ENCODE measurements around the gene KIF5A.

DNA sequence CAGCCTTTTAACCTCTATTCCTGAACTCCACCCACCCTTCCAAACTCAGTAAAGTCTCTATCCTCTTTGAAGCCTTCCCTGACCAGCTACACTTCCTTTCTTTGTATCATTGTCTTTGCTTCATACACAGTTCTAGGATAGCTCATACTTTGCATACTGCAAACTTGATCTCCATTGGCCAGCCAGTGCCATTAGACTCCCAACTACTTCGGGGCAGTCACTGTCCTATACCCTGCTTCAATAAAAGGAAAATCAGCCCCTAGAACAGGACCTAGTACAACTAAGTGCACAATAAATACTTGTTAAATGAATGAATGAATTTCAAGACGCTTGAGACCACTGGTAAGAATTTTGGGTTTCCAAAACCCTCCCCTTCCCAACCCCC is 40.6 kb downstream of the KIF5A start:
- TF ChIP-seq, protein P1, sequence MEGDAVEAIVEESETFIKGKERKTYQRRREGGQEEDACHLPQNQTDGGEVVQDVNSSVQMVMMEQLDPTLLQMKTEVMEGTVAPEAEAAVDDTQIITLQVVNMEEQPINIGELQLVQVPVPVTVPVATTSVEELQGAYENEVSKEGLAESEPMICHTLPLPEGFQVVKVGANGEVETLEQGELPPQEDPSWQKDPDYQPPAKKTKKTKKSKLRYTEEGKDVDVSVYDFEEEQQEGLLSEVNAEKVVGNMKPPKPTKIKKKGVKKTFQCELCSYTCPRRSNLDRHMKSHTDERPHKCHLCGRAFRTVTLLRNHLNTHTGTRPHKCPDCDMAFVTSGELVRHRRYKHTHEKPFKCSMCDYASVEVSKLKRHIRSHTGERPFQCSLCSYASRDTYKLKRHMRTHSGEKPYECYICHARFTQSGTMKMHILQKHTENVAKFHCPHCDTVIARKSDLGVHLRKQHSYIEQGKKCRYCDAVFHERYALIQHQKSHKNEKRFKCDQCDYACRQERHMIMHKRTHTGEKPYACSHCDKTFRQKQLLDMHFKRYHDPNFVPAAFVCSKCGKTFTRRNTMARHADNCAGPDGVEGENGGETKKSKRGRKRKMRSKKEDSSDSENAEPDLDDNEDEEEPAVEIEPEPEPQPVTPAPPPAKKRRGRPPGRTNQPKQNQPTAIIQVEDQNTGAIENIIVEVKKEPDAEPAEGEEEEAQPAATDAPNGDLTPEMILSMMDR (IDR thresholded peaks at IDR 0.05), result no peak
- TF ChIP-seq POLR2A (IDR thresholded peaks at IDR 0.05), result no peak

Data from Peyer's patch (tissue), 4 donors.